Body of pancreas (tissue), 4 donors: ENCODE data around the gene CCND2.

Experiments
- CTCF ChIP-seq, 7 experiments: fragments of 450-650 bp in 4 of 7; fragments of 200-600 bp in 3 of 7; sonication (generic) in 3 of 7; IDR thresholded peaks; one replicate each; pipeline ENCODE4 v1.5.1; 2016 to 2019; ENCODE audit warnings: antibody characterized with exemption in 7 of 7
- POLR2A ChIP-seq, 3 donors: fragments of 450-650 bp; IDR thresholded peaks; one replicate each; pipeline ENCODE4 v1.6.1; 2016; ENCODE audit warnings: antibody characterized with exemption in 3 of 3, mild to moderate bottlenecking in 2 of 3

DNA sequence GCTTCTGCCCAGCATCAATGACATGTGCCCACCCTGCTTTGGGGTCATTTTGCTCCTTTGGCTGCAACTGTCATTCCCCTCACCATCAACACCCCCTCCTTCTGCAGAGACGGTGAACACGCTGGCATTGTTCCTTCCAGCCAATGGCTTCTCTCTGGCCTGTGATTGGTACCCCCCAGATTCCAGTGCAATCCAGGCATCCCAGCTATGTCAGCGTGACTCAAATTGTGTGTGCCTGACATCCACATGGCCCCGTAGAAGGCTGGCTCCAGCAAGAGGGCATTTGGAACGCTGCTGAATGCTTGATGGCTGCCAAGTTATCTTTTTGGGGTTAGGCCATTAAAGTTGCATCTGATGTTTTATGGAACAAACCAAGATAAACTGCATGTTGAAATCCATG lies 21.0 kb upstream of the CCND2 start:
- no peak for TF ChIP-seq CTCF (IDR thresholded peaks at IDR 0.05)
- TF ChIP-seq POLR2A (IDR thresholded peaks at IDR 0.05) = no peak
